KMS-11 (cell line): Measurements from ENCODE around the gene WDR5B.

Experiments
- H2AFZ ChIP-seq: fragments of 200-600 bp; sonication (generic); 2 replicates; pipeline ENCODE4 v1.6.1; 2016; ENCODE audit warnings: antibody characterized with exemption, mixed run types, low read depth
- H3K27ac ChIP-seq: fragments of 200-600 bp; sonication (generic); 2 replicates; pipeline ENCODE4 v1.6.1; 2016; ENCODE audit warnings: mild to moderate bottlenecking, mixed run types
- H3K27me3 ChIP-seq: fragments of 200-600 bp; sonication (generic); 2 replicates; pipeline ENCODE4 v1.6.1; 2017; ENCODE audit warnings: mild to moderate bottlenecking, low read depth, mixed run types, moderate library complexity; ENCODE audit not compliant: insufficient read depth
- H3K36me3 ChIP-seq: fragments of 200-600 bp; sonication (generic); 2 replicates; pipeline ENCODE4 v1.6.1; 2017; ENCODE audit warnings: mild to moderate bottlenecking, mixed run types; ENCODE audit not compliant: insufficient read depth
- H3K4me1 ChIP-seq: fragments of 200-600 bp; sonication (generic); 2 replicates; pipeline ENCODE4 v1.6.1; 2016; ENCODE audit warnings: mild to moderate bottlenecking, low read depth, mixed run types; ENCODE audit not compliant: poor library complexity, severe bottlenecking
- H3K4me2 ChIP-seq: fragments of 200-600 bp; sonication (generic); 2 replicates; pipeline ENCODE4 v1.7.0; 2016; ENCODE audit warnings: mild to moderate bottlenecking, mixed run types
- H3K4me3 ChIP-seq: fragments of 200-600 bp; sonication (generic); IDR thresholded peaks from 2 replicates; pipeline ENCODE4 v1.6.1; 2017; ENCODE audit warnings: low read depth, low read length, mixed read lengths; ENCODE audit not compliant: insufficient read depth
- H3K79me2 ChIP-seq: fragments of 200-600 bp; sonication (generic); 2 replicates; pipeline ENCODE4 v1.6.1; 2016; ENCODE audit warnings: low read depth, mixed run types; ENCODE audit not compliant: insufficient read depth
- H3K9ac ChIP-seq: fragments of 200-600 bp; sonication (generic); 2 replicates; pipeline ENCODE4 v1.6.1; 2016; ENCODE audit warnings: mild to moderate bottlenecking, mixed run types
- H4K20me1 ChIP-seq: fragments of 200-600 bp; sonication (generic); 2 replicates; pipeline ENCODE4 v1.6.1; 2016; ENCODE audit warnings: mild to moderate bottlenecking, mixed run types; ENCODE audit not compliant: insufficient read depth
- TF ChIP-seq, protein P1 (sequence below): fragments of 200-600 bp; sonication (generic); conservative IDR thresholded peaks from 2 replicates; pipeline ENCODE4 v1.6.1; 2017; ENCODE audit warnings: low read depth, mild to moderate bottlenecking, antibody characterized with exemption, low read length, moderate library complexity, mixed read lengths

The WDR5B gene

DNA sequence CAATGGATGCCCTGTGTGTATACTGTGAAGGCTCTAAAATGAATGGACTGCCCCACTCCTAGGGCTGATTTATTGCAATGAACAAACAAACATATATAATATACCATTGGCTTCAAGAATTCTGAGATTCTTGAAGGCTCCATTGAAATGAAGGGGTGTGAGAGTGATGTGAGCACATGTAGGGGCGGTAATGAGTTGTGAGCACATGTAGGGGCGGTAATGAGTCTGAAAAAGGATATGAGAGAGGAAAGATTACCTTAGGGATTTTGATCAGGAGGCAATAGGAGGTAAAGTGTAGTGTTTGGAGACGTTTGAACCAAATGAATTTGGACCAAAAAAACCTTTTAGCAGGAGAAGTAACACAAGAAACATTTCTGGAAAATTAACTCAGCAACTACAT, 28.2 kb downstream of the WDR5B start:
- H4K20me1 ChIP-seq: no peaks in the 10 kb centered on the region
- H3K4me2 ChIP-seq: no peak overlapping the region
- TF ChIP-seq, protein P1, sequence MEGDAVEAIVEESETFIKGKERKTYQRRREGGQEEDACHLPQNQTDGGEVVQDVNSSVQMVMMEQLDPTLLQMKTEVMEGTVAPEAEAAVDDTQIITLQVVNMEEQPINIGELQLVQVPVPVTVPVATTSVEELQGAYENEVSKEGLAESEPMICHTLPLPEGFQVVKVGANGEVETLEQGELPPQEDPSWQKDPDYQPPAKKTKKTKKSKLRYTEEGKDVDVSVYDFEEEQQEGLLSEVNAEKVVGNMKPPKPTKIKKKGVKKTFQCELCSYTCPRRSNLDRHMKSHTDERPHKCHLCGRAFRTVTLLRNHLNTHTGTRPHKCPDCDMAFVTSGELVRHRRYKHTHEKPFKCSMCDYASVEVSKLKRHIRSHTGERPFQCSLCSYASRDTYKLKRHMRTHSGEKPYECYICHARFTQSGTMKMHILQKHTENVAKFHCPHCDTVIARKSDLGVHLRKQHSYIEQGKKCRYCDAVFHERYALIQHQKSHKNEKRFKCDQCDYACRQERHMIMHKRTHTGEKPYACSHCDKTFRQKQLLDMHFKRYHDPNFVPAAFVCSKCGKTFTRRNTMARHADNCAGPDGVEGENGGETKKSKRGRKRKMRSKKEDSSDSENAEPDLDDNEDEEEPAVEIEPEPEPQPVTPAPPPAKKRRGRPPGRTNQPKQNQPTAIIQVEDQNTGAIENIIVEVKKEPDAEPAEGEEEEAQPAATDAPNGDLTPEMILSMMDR: no peak
- H3K4me3 ChIP-seq: no peak overlapping the region
- no peaks in the 10 kb centered on the region for H3K27me3 ChIP-seq
- H3K27ac ChIP-seq: no peak overlapping the region
- H3K79me2 ChIP-seq: peaks cover 3% of the 10 kb centered on the region; the same call in 1 of the 2 replicates
- peaks cover 13% of the 10 kb centered on the region for H3K4me1 ChIP-seq
- no peaks in the 10 kb centered on the region for H3K36me3 ChIP-seq
- no peak overlapping the region for H3K9ac ChIP-seq
- no peak overlapping the region for H2AFZ ChIP-seq

DNA sequence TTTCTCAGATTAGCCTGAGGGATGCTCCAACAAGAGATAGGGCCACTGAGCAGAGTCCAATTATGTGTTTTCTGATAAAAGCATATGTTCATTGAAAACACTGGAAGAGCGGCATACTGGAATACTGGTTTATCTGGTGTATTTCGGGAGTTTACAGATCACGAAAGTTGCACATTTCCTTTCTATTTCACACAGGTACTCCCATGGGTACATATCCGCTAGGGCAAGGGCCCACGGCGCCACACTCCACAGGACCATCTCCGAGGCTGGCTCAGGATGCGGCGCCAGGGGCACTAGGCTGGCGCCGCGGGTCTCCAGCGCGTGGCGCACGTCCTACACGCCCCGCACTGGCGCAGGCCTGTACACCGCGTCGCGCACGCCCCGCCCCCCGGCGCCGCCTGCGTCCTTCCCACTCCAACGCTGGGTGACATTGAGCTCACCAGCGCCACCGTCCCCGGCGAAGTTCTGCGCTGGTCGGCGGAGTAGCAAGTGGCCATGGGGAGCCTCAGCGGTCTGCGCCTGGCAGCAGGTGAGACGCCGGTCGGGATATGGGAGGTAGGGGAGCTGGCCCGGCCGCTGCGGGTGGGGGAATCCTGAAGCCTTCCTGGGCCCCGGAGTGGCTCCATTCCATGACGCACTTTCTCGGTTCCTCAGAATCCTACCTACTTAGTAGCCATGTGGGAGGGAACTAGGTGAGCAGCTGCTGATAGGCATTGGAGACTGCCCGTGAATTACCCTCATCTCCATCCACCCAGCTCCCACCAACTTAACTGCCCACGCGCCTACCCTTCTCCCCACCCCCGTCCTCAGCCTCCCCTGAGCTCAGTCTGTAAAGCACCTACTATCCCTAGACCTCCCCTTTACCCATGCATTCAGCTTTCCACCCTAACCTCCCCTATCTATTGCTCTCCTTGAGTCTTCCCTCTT, 31.8 kb downstream of the WDR5B start, which contains the start of gene FAM162A:
FAM162A (plus strand) TSS at position 412 of the 927 bp plus-strand sequence; CDS start at position 496, 84 bp downstream.
- H3K27me3 ChIP-seq: no peaks in the 10 kb centered on the region
- peak within 1 kb of the TSS; percentile 98 for H3K4me2 ChIP-seq
- TF ChIP-seq, protein P1: peak; percentile 66
- H3K9ac ChIP-seq: peak within 1 kb of the TSS; percentile 81
- H4K20me1 ChIP-seq: no peaks in the 10 kb centered on the region
- peak within 1 kb of the TSS; percentile 72 for H3K27ac ChIP-seq
- H3K79me2 ChIP-seq: peaks cover 33% of the 10 kb centered on the region
- H3K4me3 ChIP-seq: peak within 1 kb of the TSS; percentile 96
- H3K36me3 ChIP-seq: no peaks in the 10 kb centered on the region
- H2AFZ ChIP-seq: peak within 1 kb of the TSS; percentile 84
- peaks cover 34% of the 10 kb centered on the region for H3K4me1 ChIP-seq

DNA sequence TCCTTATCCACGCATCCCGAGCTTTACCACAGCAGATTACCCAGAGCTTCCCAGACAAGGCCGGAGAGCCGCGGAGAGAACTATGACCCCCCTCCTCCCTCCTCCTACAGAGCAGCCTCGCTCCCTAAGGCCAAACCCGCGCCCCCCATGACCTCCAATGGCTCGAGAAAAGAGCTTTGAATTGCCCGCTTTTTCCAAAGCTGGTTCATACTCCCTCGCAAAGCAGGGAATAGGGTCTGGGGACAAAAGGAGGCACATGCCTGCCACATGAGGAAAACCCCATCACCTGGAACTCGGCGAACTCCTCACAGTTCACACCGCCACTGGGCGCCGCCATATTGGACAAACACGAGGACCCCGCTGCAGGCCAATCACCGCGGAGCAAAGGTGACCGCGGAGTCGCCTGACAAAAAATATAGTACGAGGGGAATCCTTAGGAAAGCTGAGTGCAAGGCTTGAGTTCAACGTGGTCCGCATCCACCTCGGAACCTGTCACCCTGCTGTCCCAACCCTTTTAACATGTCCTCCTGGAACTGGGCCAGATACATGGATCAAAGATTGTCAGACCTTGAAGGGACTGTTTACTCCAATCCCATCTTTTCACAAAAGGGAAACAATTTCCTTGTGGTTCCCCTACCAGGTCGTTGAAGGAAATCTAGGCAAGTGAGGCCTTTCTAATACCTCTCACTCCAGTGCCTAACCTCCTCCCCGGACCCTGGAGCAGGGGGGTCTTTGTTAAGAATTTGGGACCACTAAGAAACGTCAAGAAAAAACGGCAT, 32.8 kb downstream of the WDR5B start, which contains the start of gene MIX23:
MIX23 (minus strand) TSS at position 344 of the 779 bp plus-strand sequence; CDS start at position 337, 7 bp downstream.
- H3K79me2 ChIP-seq: peaks cover 33% of the 10 kb centered on the region
- H3K36me3 ChIP-seq: no peaks in the 10 kb centered on the region
- H3K27ac ChIP-seq: peak within 1 kb of the TSS; percentile 72
- H3K4me2 ChIP-seq: peak within 1 kb of the TSS; percentile 98
- H2AFZ ChIP-seq: peak within 1 kb of the TSS; percentile 84
- peaks cover 34% of the 10 kb centered on the region for H3K4me1 ChIP-seq
- H4K20me1 ChIP-seq: no peaks in the 10 kb centered on the region
- H3K9ac ChIP-seq: peak within 1 kb of the TSS; percentile 81
- TF ChIP-seq, protein P1: 0 out of 2 replicates have a peak, but pooled peaks have one; percentile 3
- peak within 1 kb of the TSS; percentile 96 for H3K4me3 ChIP-seq
- no peaks in the 10 kb centered on the region for H3K27me3 ChIP-seq

DNA sequence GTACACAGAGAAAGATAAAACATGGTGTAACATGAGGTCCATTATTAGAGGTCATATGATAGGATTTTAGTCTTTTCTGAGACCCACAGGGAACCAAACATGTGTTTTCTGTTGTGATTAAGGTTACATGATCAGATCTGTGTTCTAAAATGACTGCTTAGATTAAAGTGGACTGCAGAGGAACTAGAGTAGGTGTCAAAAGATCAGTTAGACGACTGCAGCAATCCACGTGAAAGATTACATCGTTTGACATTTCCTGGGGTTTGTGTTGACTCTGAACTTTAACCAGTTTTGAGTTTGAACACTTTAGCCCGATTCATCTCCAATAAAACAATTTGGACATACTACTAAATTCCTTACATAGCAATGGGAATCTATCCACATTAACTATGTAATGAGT, 37.9 kb downstream of the WDR5B start:
- Histone ChIP-seq H3K36me3 (no peaks in the 10 kb centered on the region), H3K4me1 (peaks cover 21% of the 10 kb centered on the region), H4K20me1 (no peaks in the 10 kb centered on the region), H3K27me3 (no peaks in the 10 kb centered on the region), H3K4me3 (no peak overlapping the region), H3K9ac (no peak overlapping the region), H3K27ac (no peak overlapping the region), H3K4me2 (no peak overlapping the region), H3K79me2 (peaks cover 44% of the 10 kb centered on the region), H2AFZ (no peak overlapping the region)
- TF ChIP-seq, protein P1: no peak
